Measurements from ENCODE around the gene TNFAIP6.

The TNFAIP6 gene

DNA sequence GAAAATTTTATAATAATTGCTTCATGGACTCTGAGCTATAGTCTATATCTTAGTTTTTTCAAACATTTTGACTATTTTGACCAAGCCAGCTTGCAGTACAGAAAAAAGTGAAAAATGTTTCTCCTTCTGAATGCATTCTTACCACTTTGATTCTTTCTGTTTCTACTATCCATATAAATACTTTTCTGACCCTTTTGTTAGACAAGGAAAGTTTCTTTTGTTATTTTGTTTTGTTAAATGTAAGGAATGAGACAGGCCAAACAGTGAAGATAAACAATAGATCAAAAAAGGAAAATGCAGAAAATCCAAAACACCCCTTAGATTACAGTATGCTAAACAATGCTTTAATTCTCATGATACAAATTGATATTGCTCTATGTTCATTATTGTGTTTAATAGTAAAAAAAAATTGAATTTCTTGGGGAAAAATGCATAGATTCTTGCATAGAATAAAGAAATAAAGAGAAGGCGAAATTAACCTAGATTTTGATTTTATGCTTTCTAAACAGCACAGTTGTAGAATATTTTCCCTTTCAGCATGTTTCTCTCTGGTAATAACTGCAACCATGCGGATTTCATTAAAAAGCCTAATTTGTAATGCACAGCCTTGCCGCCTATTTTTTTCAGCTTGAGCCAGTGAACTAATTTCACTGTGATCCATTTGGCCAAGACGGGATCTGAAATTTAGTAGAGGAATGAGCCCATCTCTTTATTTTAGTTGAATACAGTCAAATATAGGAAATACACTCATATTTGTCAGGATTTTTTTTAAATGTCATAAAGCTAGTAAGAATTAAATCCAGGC is 976 bp downstream of the TNFAIP6 start:
- Histone ChIP-seq H3K4me1 (ENCODE audit: control insufficient read depth, insufficient read depth, low read length) (no peaks in the 10 kb centered on the region), H3K27ac (ENCODE audit: extremely low read depth, low read depth, low read length) (no peak overlapping the region), H3K36me3 (ENCODE audit: control insufficient read depth in 2 of 2, insufficient read depth in 1 of 2, low read length in 2 of 2) (no peaks in the 10 kb centered on the region), H3K9me3 (ENCODE audit: control insufficient read depth, insufficient read depth, low read depth, low read length) (no peaks in the 10 kb centered on the region), H3K4me3 (ENCODE audit: low read depth, low read length) (no peak overlapping the region)
- TF ChIP-seq ZNF555 (tag by site-specific recombination; conservative IDR thresholded peaks at IDR 0.05) (no peak), ZNF16 (tag by site-specific recombination; IDR thresholded peaks at IDR 0.05; ENCODE audit: low read depth) (no peak), SP7 (tag by site-specific recombination; IDR thresholded peaks at IDR 0.05) (no peak), ZNF302 (tag by site-specific recombination; IDR thresholded peaks at IDR 0.05; ENCODE audit: low read depth) (no peak)
- TF ChIP-seq, protein P1, sequence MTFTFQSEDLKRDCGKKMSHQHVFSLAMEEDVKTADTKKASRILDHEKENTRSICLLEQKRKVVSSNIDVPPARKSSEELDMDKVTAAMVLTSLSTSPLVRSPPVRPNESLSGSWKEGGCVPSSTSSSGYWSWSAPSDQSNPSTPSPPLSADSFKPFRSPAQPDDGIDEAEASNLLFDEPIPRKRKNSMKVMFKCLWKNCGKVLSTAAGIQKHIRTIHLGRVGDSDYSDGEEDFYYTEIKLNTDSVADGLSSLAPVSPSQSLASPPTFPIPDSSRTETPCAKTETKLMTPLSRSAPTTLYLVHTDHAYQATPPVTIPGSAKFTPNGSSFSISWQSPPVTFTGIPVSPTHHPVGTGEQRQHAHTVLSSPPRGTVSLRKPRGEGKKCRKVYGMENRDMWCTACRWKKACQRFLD (tag by site-specific recombination; IDR thresholded peaks at IDR 0.05) = no peak
- ChIA-PET CTCF (no interaction called here), POLR2A (no interaction called here)

DNA sequence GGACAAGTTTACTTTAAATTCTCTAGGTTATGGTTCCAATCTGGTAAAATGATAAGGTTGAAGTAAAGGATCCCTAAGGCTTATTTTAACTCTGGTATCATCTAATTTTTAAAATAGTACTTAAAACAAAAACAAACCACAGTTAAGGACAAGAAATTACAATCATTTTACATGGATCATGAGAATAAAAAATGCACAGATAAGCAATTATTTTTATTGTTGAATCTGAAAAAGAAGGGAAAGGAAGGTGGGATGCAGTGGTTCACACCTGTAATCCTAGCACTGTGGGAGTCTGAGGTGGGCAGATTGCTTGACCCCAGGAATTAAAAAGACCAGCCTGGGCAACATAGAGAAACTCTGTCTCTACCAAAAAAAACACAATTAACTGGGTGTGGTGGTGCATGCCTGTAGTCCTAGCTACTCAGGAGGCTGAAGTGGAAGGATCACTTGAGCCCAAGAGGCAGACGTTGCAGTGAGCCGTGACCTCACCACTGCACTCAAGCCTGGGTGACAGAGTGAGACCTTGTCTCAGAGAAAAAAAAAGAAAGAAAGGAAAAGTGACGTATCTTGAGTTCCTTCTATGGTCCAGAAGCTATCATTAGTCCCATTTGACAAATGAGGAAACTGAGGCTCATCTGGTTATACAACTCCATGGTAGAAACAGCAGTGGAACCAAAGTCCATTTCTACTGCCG is 2.5 kb downstream of the TNFAIP6 start:
- no peak overlapping the region for H3K27ac ChIP-seq (ENCODE audit: extremely low read depth, low read depth, low read length)
- POLR2A ChIA-PET = no interaction called here
- no peaks in the 10 kb centered on the region for H3K4me1 ChIP-seq (ENCODE audit: control insufficient read depth, insufficient read depth, low read length)
- no peaks in the 10 kb centered on the region for H3K9me3 ChIP-seq (ENCODE audit: control insufficient read depth, insufficient read depth, low read depth, low read length)
- CTCF ChIA-PET = interaction anchor here (0.6 kb wide), 1 partner anchor 217 kb away, joined by 3 read pairs; no protein-coding TSS in a partner anchor
- no peaks in the 10 kb centered on the region for H3K36me3 ChIP-seq (ENCODE audit: control insufficient read depth in 2 of 2, insufficient read depth in 1 of 2, low read length in 2 of 2)
- TF ChIP-seq KLF9 (tag by site-specific recombination; IDR thresholded peaks at IDR 0.05; ENCODE audit: low read depth) (no peak), ZNF292 (tag by site-specific recombination; IDR thresholded peaks at IDR 0.05; ENCODE audit: borderline replicate concordance, low read depth) (no peak), ZNF830 (tag by site-specific recombination; IDR thresholded peaks at IDR 0.05; ENCODE audit: low read depth) (no peak), HOXD13 (CRISPR knock-in tag; IDR thresholded peaks at IDR 0.05; ENCODE audit: borderline replicate concordance) (no peak), ZNF792 (tag by site-specific recombination; IDR thresholded peaks at IDR 0.05) (no peak), MEIS1 (CRISPR knock-in tag; IDR thresholded peaks at IDR 0.05; ENCODE audit: borderline replicate concordance) (no peak), ZNF184 (tag by site-specific recombination; IDR thresholded peaks at IDR 0.05) (no peak), ZNF112 (tag by site-specific recombination; IDR thresholded peaks at IDR 0.05) (no peak), ZNF514 (tag by site-specific recombination; IDR thresholded peaks at IDR 0.05) (no peak), ZNF114 (tag by site-specific recombination; IDR thresholded peaks at IDR 0.05) (no peak), GLIS2 (tag by site-specific recombination; IDR thresholded peaks at IDR 0.05) (no peak)
- TF ChIP-seq, protein P2, sequence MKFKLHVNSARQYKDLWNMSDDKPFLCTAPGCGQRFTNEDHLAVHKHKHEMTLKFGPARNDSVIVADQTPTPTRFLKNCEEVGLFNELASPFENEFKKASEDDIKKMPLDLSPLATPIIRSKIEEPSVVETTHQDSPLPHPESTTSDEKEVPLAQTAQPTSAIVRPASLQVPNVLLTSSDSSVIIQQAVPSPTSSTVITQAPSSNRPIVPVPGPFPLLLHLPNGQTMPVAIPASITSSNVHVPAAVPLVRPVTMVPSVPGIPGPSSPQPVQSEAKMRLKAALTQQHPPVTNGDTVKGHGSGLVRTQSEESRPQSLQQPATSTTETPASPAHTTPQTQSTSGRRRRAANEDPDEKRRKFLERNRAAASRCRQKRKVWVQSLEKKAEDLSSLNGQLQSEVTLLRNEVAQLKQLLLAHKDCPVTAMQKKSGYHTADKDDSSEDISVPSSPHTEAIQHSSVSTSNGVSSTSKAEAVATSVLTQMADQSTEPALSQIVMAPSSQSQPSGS (tag by site-specific recombination; IDR thresholded peaks at IDR 0.05; ENCODE audit: low read depth) = no peak
- TF ChIP-seq, protein P3, sequence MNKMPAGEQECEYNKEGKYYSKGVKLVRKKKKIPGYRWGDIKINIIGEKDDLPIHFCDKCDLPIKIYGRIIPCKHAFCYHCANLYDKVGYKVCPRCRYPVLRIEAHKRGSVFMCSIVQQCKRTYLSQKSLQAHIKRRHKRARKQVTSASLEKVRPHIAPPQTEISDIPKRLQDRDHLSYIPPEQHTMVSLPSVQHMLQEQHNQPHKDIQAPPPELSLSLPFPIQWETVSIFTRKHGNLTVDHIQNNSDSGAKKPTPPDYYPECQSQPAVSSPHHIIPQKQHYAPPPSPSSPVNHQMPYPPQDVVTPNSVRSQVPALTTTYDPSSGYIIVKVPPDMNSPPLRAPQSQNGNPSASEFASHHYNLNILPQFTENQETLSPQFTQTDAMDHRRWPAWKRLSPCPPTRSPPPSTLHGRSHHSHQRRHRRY (tag by site-specific recombination; IDR thresholded peaks at IDR 0.05) = no peak
- TF ChIP-seq, protein P4, sequence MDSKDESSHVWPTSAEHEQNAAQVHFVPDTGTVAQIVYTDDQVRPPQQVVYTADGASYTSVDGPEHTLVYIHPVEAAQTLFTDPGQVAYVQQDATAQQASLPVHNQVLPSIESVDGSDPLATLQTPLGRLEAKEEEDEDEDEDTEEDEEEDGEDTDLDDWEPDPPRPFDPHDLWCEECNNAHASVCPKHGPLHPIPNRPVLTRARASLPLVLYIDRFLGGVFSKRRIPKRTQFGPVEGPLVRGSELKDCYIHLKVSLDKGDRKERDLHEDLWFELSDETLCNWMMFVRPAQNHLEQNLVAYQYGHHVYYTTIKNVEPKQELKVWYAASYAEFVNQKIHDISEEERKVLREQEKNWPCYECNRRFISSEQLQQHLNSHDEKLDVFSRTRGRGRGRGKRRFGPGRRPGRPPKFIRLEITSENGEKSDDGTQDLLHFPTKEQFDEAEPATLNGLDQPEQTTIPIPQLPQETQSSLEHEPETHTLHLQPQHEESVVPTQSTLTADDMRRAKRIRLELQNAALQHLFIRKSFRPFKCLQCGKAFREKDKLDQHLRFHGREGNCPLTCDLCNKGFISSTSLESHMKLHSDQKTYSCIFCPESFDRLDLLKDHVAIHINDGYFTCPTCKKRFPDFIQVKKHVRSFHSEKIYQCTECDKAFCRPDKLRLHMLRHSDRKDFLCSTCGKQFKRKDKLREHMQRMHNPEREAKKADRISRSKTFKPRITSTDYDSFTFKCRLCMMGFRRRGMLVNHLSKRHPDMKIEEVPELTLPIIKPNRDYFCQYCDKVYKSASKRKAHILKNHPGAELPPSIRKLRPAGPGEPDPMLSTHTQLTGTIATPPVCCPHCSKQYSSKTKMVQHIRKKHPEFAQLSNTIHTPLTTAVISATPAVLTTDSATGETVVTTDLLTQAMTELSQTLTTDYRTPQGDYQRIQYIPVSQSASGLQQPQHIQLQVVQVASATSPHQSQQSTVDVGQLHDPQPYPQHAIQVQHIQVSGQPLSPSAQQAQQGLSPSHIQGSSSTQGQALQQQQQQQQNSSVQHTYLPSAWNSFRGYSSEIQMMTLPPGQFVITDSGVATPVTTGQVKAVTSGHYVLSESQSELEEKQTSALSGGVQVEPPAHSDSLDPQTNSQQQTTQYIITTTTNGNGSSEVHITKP (tag by site-specific recombination; IDR thresholded peaks at IDR 0.05) = no peak
- TF ChIP-seq, protein P5, sequence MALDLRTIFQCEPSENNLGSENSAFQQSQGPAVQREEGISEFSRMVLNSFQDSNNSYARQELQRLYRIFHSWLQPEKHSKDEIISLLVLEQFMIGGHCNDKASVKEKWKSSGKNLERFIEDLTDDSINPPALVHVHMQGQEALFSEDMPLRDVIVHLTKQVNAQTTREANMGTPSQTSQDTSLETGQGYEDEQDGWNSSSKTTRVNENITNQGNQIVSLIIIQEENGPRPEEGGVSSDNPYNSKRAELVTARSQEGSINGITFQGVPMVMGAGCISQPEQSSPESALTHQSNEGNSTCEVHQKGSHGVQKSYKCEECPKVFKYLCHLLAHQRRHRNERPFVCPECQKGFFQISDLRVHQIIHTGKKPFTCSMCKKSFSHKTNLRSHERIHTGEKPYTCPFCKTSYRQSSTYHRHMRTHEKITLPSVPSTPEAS (tag by site-specific recombination; IDR thresholded peaks at IDR 0.05) = no peak
- no peak overlapping the region for H3K4me3 ChIP-seq (ENCODE audit: low read depth, low read length)
